CD4-positive, alpha-beta T cell (primary cell): Measurements from ENCODE around the gene MAMDC2. TPM values are rescaled to one million over a fixed set of nuclear protein-coding genes. Genes with fewer than 3 reads are reported as not detected.

Source experiments
- ATAC-seq: fragments of 200-7000 bp; cut with Tn5 transposase; one replicate; pipeline ENCODE4 v1.10.0; 2022; ENCODE audit warnings: mild to moderate bottlenecking; ENCODE audit not compliant: poor library complexity
- CTCF ChIA-PET: fragments of 350-600 bp; sonication (Branson Sonifier 250); formaldehyde crosslinking; loops from one replicate; lab custom pipeline; 2021; ENCODE audit warnings: antibody characterized with exemption, inconsistent platforms; lab: Charles Lee
- POLR2A ChIA-PET: fragments of 350-600 bp; sonication (Branson Sonifier 250); formaldehyde crosslinking; loops from one replicate; lab custom pipeline; 2021; ENCODE audit warnings: antibody characterized with exemption, inconsistent platforms; lab: Charles Lee
- DNase-seq, 14 experiments: peaks; one replicate each; pipeline ENCODE4 v3.0.0-alpha.2; 2013 to 2020; ENCODE audit warnings: mixed read lengths in 2 of 14
- H3K27ac ChIP-seq, 2 donors: one replicate each; pipeline versions ENCODE4 v1.5.1 to v1.7.0; 2013; ENCODE audit warnings: low read length in 2 of 2, low read depth in 1 of 2, mild to moderate bottlenecking in 1 of 2
- H3K27me3 ChIP-seq, 2 experiments: 1 replicate in 1 of 2; 2 replicates in 1 of 2; pipeline versions ENCODE4 v1.6.1 to v1.7.0; 2013; ENCODE audit warnings: low read length in 2 of 2, control low read depth in 1 of 2, mild to moderate bottlenecking in 1 of 2, moderate library complexity in 1 of 2; ENCODE audit not compliant: insufficient read depth in 2 of 2, control insufficient read depth in 1 of 2
- H3K36me3 ChIP-seq: one replicate; pipeline ENCODE4 v1.6.1; 2013; ENCODE audit warnings: low read length, control low read depth; ENCODE audit not compliant: insufficient read depth
- H3K4me1 ChIP-seq: one replicate; pipeline ENCODE4 v1.6.1; 2013; ENCODE audit warnings: low read length, control low read depth; ENCODE audit not compliant: insufficient read depth
- H3K4me3 ChIP-seq: one replicate; pipeline ENCODE4 v1.5.1; 2013; ENCODE audit warnings: mild to moderate bottlenecking, low read length, moderate library complexity
- H3K9me3 ChIP-seq, 2 experiments: 1 replicate in 1 of 2; 2 replicates in 1 of 2; pipeline versions ENCODE4 v1.6.1 to v1.7.0; 2013; ENCODE audit warnings: low read length in 2 of 2, mild to moderate bottlenecking in 2 of 2, control low read depth in 1 of 2, moderate library complexity in 1 of 2; ENCODE audit not compliant: control insufficient read depth in 1 of 2, insufficient read depth in 1 of 2
- H3K27ac Mint-ChIP-seq: one replicate; pipeline ENCODE4 v1.8.0; 2020; ENCODE audit warnings: mixed read lengths
- H3K27me3 Mint-ChIP-seq: one replicate; pipeline ENCODE4 v1.8.0; 2021; ENCODE audit warnings: mixed read lengths
- H3K36me3 Mint-ChIP-seq: one replicate; pipeline ENCODE4 v1.8.0; 2021; ENCODE audit warnings: low read depth, mixed read lengths
- H3K4me1 Mint-ChIP-seq: one replicate; pipeline ENCODE4 v1.8.0; 2021; ENCODE audit warnings: low read depth, mixed read lengths
- H3K4me3 Mint-ChIP-seq: one replicate; pipeline ENCODE4 v1.8.0; 2020; ENCODE audit warnings: mild to moderate bottlenecking, mixed read lengths
- H3K9me3 Mint-ChIP-seq: one replicate; pipeline ENCODE4 v1.8.0; 2020; ENCODE audit warnings: mixed read lengths
- CTCF ChIP-seq: fragments of 200-600 bp; IDR thresholded peaks from one replicate; pipeline ENCODE4 v1.8.0; 2022; ENCODE audit warnings: antibody characterized with exemption, mild to moderate bottlenecking
- intact Hi-C, 2 experiments: fragments of 100-400 bp; cut with DNase I in 1 of 2; cut with micrococcal nuclease in 1 of 2; formaldehyde crosslinking; loops; one replicate each; pipeline versions ENCODE4 v1.15.1 to v1.9.0; 2023 to 2025; cut with DNase I, micrococcal nuclease
- total RNA-seq, 174 experiments: library from RNA in 2 of 174; stranded (reverse) in 2 of 174; gene quantifications; one replicate each; pipeline ENCODE4 v1.2.3 and lab custom pipeline; 2021 to 2026

The MAMDC2 gene
- total RNA-seq, 2 experiments from 2014 or later = 0.08 TPM; not detected in 1

- no peaks in the 10 kb centered on the region for H3K27me3 Mint-ChIP-seq
- POLR2A ChIA-PET = no interaction called here
- H3K36me3 Mint-ChIP-seq = no peaks in the 10 kb centered on the region
- DNase-seq (no peak), ATAC-seq (no peak)
- no peak for TF ChIP-seq CTCF
- no peak overlapping the region for H3K27ac Mint-ChIP-seq
- Histone ChIP-seq H3K4me1 (no peaks in the 10 kb centered on the region), H3K36me3 (no peaks in the 10 kb centered on the region), H3K27me3 (no peaks in the 10 kb centered on the region), H3K9me3 (no peaks in the 10 kb centered on the region), H3K27ac (no peak overlapping the region), H3K4me3 (no peak overlapping the region)
- CTCF ChIA-PET = no interaction called here
- no peaks in the 10 kb centered on the region for H3K4me1 Mint-ChIP-seq
- no peak overlapping the region for H3K4me3 Mint-ChIP-seq
- intact Hi-C loops = no loop called here
- no peaks in the 10 kb centered on the region for H3K9me3 Mint-ChIP-seq
These were observed 87.6 kb downstream of the MAMDC2 start for GRCh38 chr9:70131296-70131695.

GRCh38 chr9:70133253-70134208 lies 89.9 kb downstream of the MAMDC2 start:
- CTCF ChIA-PET = no interaction called here
- Histone ChIP-seq H3K9me3 (no peaks in the 10 kb centered on the region), H3K27me3 (no peaks in the 10 kb centered on the region), H3K27ac (no peak overlapping the region), H3K4me3 (no peak overlapping the region), H3K4me1 (no peaks in the 10 kb centered on the region), H3K36me3 (no peaks in the 10 kb centered on the region)
- Mint-ChIP-seq H3K36me3 (no peaks in the 10 kb centered on the region), H3K9me3 (no peaks in the 10 kb centered on the region), H3K27me3 (no peaks in the 10 kb centered on the region), H3K27ac (no peak overlapping the region), H3K4me1 (no peaks in the 10 kb centered on the region), H3K4me3 (no peak overlapping the region)
- intact Hi-C loops = no loop called here
- DNase-seq = no peak
- ATAC-seq = no peak
- TF ChIP-seq CTCF = no peak
- POLR2A ChIA-PET = interaction anchor here (1.4 kb wide), 1 partner anchor 10 kb away, joined by 3 read pairs; no protein-coding TSS in a partner anchor

- Histone ChIP-seq H3K9me3 (no peaks in the 10 kb centered on the region), H3K36me3 (no peaks in the 10 kb centered on the region), H3K4me1 (no peaks in the 10 kb centered on the region), H3K4me3 (no peak overlapping the region), H3K27me3 (no peaks in the 10 kb centered on the region), H3K27ac (no peak overlapping the region)
- ChIA-PET POLR2A (no interaction called here), CTCF (no interaction called here)
- Mint-ChIP-seq H3K27me3 (no peaks in the 10 kb centered on the region), H3K36me3 (no peaks in the 10 kb centered on the region), H3K9me3 (no peaks in the 10 kb centered on the region), H3K4me3 (no peak overlapping the region), H3K4me1 (no peaks in the 10 kb centered on the region), H3K27ac (no peak overlapping the region)
- DNase-seq (no peak), ATAC-seq (no peak)
- intact Hi-C loops = no loop called here
- no peak for TF ChIP-seq CTCF
These were observed 90.7 kb downstream of the MAMDC2 start for GRCh38 chr9:70134360-70134759.
